NCI-H2196 treated with DMSO at 0.1 percent for 48 hours (cell line): Measurements from ENCODE around the gene SP2.

Experiments
- DNase-seq: peaks from one replicate; lab custom pipeline; 2025; ENCODE audit not compliant: unreplicated experiment; lab: John Stamatoyannopoulos, UW

The SP2 gene

DNA sequence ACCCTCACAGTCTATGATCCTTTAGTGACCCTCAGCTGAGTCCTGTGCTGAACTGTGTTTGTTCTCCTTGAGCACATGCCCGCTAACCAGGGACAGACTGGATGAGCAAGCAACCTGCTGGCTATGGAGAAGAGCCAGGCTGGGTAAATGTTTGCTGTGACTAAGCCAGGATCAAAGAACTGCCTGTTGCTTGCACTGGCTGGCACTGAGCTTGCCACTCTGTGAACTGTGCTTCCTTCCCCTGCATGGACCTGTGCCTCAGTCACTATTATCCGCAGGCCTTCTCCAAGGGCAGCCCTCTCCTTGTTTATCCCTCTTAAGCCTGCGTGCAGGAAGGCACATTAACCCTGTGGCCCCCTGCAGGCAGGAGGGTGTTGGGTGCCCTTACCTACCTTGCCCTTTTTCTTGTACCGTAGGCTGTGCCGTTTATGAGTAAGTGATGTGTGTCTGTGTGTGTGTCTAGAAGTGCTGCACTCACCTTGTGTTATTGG lies 52.7 kb downstream of the SP2 start:
- DNase-seq: no peak

DNA sequence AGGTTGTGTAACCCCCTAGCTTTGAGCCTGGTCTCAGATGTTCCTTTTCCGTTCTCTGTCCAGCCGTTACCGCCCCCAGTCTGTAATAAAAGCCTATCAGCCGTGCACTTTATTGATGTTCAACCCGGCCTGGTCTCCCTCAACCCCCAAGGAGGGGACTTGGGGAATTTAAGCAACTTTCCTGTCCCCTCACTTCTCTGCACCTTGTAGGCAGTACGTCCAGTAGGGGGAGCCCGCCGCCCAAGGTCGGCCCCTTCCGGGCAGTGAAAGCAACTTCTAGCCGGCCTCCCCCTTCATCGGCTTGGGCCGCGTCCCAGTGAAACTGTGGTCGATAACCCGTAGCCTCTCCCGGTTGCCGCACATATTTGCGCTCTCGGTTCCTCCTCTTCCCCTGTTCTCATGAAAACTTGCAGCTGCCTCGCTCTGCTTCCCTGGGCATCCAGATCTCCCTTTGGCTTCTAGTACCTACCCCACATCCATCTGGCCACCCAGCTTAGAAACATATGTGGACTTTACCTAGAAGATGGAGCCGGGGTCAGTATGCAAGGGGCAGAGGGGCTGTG lies 53.2 kb downstream of the SP2 start:
- DNase-seq: peak; percentile 86

DNA sequence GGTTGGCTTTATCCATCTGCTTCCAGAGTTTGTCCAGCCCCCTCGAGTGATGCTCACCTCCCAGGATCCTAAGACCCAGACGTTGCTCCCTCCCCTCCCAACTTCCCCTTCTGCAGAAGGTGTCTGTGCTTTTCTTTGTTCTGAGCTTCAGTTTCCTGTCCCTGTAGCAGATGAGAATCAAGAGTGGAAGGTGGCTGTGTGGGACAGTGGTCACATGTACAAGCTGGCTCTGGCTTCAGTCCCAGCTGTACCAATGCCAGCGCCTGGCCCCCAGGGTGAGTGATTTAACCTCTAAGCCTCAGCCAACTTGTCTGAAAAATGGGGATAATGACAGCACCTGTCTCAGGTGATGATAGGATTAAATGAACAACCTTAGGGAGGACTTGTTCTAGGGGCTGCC lies 53.9 kb downstream of the SP2 start:
- DNase-seq: peak; percentile 21

DNA sequence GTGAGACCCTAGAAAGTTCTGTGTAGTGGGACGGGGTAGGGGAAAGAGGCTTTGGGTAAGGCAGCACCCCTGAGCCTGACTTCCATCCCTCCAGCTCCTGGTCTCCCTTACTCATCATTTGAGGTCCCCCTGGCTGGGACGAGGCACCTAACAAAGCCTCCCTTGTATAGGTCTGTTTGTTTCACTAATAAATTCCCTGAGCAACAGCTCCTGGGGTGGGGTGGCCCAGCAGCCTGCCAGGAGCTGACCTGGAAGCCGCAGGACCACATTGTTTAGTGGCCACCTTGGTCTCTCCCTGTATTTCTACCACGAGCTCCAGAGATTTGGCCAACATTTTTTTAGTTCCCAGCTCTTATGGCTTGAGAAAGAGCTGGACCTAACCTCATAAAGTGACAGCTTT lies 54.4 kb downstream of the SP2 start:
- no peak for DNase-seq

DNA sequence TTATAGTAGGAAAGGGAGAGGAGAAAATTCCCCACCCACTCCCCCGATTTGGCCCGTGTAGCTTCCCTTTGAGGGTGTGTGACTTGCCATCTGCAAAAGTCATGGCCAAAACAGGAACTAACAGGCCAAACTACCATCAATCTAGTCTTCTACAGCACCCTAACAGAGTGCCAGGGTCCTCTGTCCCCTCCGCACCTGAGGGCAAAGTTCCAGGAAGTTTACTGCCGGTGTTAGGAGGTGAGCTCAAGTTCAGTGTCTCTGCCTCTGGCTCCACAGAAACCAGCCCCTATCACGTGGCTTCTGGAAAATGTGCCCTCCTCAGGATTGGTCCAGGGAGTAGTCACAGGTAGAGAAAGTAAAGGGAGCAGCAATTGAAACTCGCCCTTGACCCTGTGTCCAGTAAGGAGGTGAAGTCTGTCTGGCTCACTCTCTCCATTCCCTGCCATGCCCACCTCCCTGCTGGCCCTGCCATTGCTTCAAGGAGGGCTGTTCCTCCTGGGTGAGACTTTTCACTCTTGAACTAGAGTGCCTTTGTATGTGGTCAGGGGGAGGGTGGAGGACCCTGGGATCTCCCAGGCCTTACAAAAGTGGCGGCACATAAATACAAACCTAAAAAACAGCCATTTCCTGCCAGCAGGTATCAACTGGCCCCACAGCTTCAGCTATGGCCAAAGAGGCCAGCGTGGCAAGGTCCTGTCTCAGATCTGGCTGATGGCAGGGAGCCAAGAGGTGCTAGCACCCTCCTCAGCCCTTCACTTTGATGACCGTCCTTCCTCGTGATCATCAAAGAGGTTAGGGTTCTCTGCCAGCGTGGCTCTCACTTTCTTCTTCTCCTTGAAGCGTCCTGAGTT lies 56.4 kb downstream of the SP2 start:
- no peak for DNase-seq

DNA sequence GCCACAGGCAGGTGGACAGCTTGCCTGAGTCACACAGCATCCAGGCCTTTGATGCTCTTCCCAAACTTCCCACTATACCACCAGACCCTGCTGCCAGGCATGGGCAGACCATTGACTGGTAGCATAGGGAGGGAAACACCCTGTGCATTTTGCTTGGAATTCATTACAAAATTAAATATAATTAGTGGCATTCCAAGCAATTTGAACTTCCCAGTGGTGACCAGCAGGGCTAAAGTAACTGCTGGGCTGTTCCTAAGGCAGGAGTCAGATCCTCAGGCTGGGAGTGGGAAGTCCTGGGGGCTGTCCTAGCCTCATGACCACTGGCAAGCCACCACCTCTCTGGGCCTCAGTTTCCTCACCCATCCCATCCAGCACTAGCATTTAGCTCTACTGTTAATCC lies 57.9 kb downstream of the SP2 start:
- DNase-seq: no peak

DNA sequence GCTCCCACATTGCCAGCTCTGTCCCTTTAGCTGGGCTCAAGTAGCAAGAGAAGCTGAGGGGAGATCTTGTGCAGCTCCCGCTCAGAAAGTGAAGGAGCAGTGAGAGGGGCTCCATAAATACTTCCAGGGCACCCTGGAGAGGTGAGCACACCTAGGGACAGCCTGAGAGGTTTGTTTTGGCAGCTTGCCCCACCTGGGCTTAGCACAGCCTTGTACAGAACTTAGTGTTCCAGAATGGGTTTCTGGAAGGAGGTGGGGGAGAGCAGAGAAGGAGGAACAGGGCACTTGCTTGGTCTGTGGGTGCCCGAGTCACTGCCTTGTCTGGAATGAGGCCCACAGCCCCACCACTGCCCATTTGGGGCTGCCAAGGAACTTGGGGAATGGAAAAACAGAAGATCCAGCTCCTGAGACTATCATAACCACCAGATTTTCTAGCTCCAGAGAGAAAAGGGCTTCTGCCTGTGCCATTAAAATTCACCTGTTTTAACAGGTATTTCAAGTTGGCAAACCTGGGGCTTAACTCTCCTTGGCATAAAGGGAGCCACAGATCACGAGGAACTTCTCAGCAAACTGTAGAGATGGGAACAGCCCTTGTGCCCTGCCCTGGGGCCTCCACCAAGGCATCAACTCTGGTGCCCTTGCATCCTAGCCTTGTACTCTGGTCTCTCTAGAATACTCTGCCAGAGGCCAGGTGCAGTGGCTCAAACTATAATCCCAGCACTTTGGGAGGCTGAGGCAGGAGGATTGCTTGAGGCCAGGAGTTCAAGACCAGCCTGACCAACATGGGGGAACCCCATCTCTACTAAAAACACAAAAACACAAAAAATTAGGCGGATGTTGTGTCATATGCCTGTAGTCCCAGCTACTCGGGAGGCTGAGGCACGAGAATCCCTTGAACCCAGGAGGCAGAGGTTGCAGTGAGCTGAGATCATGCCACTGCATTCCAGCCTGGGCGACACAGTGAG lies 59.7 kb downstream of the SP2 start:
- no peak for DNase-seq

DNA sequence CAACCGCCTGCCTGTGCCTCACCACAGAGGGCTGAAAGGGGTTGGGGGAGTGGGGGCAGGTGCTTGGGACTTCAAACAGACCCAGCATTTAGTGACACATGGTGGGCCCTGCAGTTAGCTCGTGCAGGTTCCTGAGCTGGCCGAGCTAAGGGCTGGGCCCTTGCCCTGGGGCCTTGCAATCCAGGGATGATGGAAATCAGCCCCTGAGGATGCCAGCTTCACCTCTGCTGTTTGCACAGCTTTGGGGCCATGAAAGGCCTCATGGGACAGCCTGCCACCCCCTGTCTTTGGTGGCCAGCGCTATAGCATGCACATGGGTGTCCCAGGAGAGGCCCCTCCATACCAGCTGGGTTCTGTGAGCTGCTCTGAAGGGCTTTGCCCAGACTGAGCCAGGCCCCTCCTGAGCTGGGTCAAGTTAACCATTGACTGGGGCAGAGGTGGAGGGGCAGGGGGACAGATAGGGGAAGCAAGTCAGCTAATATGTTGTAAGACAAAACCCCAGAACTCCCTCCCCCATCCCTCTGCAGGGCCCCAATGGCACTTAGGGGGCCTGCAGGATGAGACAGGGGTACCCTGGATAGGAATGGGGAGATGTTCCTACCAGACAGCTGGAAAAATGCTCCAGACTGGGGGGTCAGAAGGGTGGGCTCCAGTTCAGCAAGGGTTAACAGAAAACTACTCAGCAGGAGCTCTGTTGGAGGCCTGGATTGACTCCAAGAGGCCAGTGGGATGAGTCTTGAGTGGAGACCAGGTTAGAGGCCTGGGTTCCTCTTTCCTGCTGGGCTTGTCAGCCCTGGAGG lies 61.0 kb downstream of the SP2 start:
- DNase-seq: no peak

DNA sequence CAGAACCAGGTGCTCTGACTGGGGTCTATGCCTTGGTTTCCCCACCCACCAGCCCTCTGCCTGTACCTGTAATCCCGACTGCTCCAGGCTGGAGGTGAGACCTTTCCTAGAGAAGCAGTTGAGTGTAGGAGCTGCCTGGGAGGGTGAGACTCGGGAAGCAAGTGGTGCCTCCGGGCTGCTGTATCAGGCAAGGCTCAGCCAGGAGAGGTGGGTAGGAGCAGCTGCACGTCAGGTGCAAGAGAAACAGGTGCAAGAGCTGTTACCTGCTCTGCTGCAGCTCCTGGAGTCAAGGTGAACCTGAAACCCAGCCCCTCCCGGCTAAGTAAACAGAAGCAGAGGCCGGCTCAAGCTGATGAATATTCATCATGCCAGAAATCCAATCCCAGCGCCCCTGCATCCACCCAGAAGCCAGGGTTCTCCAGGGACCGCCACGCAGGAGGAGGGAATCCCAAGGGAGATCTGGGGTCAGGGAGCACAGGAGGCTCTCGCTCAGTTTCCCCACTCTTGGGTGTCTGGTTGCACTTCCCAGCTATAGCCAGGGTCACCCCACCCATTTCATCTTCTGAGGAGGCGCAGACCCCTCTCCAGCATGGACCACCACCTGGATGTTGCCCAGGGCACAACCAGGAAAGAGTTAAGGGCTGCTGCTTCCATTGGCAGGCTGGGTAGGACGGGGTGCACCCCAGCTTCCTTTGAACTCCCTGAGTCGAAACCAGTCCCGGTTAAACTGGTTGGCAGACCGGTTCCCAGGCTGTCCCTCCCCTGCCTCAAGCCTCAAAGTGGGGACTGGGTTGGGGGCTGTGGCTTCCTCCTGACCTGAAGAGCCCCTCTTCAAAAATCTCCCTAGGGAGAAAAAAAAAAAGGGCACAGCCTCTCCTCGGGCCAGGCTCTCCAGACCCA lies 61.8 kb downstream of the SP2 start, which contains the start of gene PRR15L:
TSS of gene PRR15L (minus strand) at position 293 of the 900 bp plus-strand sequence. CDS start 4,649 bp downstream, outside the sequence.
- peak; percentile 88 for DNase-seq

DNA sequence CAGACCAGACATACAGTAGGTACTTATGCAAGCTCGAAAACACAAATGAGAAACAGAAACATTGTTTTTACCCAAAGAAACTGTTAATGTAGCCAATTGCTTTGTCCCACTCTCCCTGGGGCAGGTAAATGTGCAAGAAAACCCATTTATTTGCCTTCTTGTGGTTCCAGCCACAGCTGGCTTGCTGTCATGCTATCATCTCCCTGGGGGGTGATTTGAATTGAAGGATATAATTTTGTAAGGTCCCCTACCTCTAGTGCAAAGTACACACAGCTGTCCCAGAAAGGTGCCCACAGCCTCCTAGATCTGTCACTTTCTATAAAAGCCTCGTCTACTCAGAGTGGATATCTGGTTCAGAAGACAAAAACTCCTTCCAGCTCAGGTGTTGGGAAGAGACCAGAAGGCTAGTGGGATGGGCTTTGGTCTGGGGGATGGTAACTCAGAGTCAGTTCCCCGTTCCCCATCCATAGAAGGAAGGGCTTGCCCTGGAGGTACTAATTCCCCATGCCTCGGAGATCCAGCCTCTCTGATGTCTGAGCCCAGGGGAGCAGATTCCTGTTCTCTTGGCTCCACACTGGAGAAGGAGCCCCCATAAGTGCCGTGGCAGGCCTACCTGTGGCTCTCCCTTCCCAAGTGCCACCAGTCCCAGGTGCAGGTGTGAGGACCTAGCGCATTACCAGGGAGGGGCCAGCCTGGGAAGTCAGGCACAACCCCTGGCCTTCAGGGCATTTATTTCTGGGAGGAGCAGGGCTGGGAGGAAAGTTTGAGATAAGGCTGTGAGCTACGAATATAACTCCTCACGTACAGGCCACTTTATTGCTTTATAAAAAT lies 64.0 kb downstream of the SP2 start:
- no peak for DNase-seq

DNA sequence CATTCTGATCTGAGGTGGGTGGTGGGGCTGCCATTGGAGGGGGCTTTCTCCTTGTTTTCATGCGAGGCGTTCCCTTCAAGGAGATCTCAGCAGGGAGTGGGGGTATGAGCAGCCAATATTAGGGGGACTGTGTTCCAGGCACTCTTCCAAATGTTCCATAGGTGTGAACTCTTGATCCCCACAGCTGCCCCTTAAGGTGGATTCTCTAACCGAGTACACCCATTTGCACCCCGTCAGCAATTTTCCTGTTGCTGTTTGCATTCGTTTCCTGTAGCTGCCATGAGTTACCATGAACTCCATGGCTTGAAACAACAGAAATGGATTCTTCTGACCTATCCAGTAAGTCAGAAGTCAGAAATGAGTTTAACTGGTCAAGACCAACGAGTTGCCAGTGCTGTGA lies 65.4 kb downstream of the SP2 start:
- DNase-seq: no peak

DNA sequence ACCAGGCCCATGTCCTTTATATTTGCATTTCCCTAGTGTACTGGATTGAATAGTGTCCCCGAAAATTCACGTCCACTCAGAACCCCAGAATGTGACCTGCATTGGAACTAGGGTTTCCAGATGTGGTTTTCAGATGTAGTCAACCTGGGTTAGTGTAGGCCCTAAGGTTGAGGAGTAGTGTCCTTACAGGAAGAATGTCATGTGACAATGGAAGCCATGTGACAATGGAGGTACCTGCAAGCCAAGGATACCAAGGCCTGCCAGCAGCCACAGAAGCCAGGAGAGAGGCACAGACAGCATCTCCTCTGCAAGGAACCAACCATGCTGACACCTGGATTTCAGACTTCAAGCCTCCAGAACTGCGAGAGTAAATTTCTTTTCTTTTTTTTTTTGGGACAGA lies 66.9 kb downstream of the SP2 start:
- no peak for DNase-seq

DNA sequence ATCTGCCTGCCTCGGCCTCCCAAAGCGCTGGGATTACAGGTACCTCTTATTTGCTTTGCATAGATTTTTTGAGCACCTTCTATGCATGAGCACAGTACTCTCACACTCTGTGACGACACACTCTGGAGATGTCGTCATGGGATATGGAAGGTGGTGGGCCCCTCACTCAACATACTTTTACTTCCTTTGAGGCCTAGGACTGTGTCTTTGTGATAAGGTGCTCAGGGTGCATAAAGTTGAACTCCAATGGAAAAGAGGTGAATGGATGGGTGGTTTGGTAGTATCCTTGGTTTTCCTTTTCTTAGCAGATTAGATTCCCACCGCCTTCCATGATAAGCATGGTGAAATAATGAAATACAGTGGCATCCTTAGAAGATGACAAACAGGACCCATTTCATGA lies 68.8 kb downstream of the SP2 start:
- no peak for DNase-seq

DNA sequence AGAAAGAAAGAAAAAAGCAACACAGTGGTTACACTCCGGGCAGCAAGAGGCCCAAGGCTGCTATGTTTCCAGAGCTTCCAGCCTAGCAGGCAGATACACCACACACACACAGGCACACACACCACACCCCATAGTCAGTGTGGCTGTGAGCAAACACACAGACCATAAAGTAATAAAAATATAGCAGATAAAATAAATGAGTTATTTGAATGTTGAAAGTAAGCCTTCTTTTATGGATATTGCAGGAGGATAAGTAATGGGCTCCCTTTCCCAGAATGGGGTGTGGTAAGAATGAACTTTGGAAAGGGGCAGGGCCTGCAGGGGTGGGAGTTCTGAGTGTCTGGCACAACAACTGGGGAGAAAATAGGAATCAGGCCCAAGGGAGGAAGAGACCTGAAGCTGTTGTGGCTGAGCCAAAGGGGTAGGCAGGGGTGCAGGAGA lies 70.1 kb downstream of the SP2 start:
- DNase-seq: no peak

DNA sequence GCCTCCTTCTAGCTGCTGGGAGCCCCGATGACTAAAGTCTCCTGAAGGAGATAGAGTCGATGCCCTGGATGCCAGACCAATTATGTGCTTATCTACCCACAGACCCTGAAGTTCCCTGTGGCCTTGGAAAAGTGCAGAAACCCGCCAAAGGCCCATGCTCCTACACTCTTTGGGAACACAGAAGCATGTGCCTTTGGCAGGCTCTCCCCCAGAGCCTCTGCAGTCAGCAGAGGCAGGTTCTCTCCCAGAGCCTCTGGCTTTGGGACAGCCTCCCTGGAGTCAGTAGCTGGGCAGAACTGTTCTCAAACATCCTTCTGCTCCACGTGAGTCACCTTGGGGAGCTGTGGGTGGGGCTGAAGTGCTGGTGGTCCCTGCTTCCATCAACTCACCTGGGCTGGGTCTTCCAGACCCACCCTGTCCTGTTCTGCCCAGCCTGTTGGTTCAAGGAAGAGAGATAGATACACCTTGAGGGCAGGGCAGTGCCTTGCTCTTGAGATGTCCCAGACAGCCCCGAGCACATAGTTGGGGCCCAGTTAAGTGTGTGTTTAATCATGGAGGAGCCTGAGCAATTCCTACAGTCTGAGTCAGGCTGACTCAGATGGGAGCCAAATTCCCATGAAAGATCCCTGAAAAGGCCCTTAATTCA lies 71.7 kb downstream of the SP2 start:
- DNase-seq: no peak

DNA sequence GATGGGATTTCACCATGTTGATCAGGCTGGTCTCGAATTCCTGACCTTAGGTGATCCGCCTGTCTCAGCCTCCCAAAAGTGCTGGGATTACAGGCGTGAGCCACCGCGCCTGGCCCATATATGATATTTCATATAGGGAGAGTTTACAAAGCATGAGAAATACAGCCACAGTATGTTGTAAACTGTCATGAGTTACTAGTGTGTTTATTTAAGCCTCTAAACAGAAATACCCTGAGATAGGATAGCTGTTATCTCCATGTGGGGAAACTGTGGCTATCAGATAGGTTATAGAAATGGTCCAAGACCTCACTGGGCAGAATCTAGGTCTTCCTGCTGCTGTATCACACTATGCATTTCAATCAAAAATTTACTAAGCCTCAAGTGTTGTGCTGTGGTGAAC lies 72.8 kb downstream of the SP2 start:
- no peak for DNase-seq

DNA sequence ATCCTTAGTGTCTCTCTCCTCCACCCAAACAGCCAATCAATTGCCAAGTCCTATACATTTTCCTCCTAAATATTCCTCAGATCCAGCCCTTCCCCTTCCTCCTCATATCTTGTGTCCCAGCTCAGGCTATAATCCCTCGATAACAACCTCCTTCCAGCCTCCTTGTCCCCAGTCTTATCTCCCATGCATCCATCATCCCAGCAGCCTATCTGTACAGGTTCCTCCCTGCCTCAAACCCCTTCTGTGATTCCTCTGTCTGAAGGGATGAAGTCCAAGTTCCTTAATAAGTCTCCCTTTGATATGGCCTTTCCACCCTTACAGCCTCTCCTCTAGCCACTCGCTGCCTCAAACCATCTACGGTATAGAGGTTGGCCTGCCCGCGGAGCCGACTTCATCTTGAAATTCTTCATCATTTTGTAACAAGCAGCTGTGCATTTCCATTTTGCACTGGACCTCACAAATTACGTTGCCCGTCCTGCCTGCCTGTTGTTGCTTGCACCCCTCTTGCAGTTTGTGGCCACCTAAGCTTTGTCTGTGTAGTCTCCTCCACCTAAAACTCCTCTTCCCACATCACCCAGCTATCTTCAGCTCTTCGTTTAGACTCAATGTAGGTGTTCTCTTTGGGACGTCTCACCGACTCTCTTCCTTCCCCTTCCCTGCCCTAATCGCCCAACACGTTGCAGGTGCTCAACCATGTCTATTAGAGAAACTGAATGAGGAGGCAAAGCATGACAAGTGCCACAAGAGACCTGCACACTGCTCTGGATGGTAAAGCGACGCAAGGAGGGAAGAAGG lies 74.1 kb downstream of the SP2 start:
- DNase-seq: no peak
